Hepatocyte (in vitro differentiated cells): Measurements from ENCODE around the gene EPN1.

Source experiments
- CTCF ChIP-seq: fragments of 200-600 bp; sonication (generic); IDR thresholded peaks from 2 replicates; pipeline ENCODE4 v1.5.1; 2016; ENCODE audit warnings: antibody characterized with exemption, mild to moderate bottlenecking; ENCODE audit not compliant: poor library complexity
- EZH2 ChIP-seq: fragments of 200-600 bp; sonication (generic); IDR thresholded peaks from 2 replicates; pipeline ENCODE4 v1.6.1; 2016; ENCODE audit warnings: antibody characterized with exemption, mild to moderate bottlenecking, borderline replicate concordance
- EZH2phosphoT487 ChIP-seq: fragments of 200-600 bp; sonication (generic); IDR thresholded peaks from one replicate; pipeline ENCODE4 v1.6.1; 2018; ENCODE audit warnings: antibody characterized with exemption, mild to moderate bottlenecking, low read depth, moderate library complexity; ENCODE audit not compliant: unreplicated experiment, severe bottlenecking

- TF ChIP-seq CTCF (no peak), EZH2phosphoT487 (no peak), EZH2 (no peak)
These were observed 33.4 kb upstream of the EPN1 start for GRCh38 chr19:55641426-55642152.
